SU-DHL-6 (cell line): ENCODE measurements around the gene ZNF592.

Experiments
- H2AFZ ChIP-seq: fragments of 200-600 bp; sonication (generic); 2 replicates; pipeline ENCODE4 v1.6.1; 2014; ENCODE audit warnings: low read depth, mild to moderate bottlenecking, moderate library complexity, mixed read lengths, antibody characterized with exemption, low read length; ENCODE audit not compliant: severe bottlenecking
- H3F3A ChIP-seq: fragments of 200-600 bp; shearing (Covaris generic); 2 replicates; pipeline ENCODE4 v1.6.0; 2016; ENCODE audit warnings: antibody characterized with exemption, mild to moderate bottlenecking; ENCODE audit not compliant: insufficient read depth
- H3K27ac ChIP-seq: fragments of 200-600 bp; sonication (generic); 2 replicates; pipeline ENCODE4 v1.5.1; 2016; ENCODE audit warnings: low read depth, mild to moderate bottlenecking, low read length, moderate library complexity, mixed read lengths
- H3K27me3 ChIP-seq: fragments of 200-600 bp; sonication (generic), shearing (Covaris generic); 2 replicates; pipeline ENCODE4 v1.6.0; 2014; ENCODE audit warnings: mild to moderate bottlenecking, low read length
- H3K36me3 ChIP-seq: fragments of 200-600 bp; sonication (generic); 2 replicates; pipeline ENCODE4 v1.6.1; 2014; ENCODE audit warnings: mild to moderate bottlenecking, low read length, mixed read lengths
- H3K4me2 ChIP-seq: fragments of 300-600, 200-600 bp; shearing (Covaris generic), sonication (generic); 2 replicates; pipeline ENCODE4 v1.6.0; 2014; ENCODE audit warnings: low read length, low read depth, mild to moderate bottlenecking; ENCODE audit not compliant: poor library complexity, severe bottlenecking
- H3K4me3 ChIP-seq: fragments of 200-600 bp; sonication (generic); 2 replicates; pipeline ENCODE4 v1.5.1; 2014; ENCODE audit warnings: antibody characterized with exemption, low read length, mild to moderate bottlenecking, mixed read lengths; ENCODE audit not compliant: insufficient read depth, poor library complexity, severe bottlenecking
- H3K79me2 ChIP-seq: fragments of 200-600 bp; sonication (generic); 2 replicates; pipeline ENCODE4 v1.6.1; 2014; ENCODE audit warnings: mild to moderate bottlenecking, low read length, moderate library complexity; ENCODE audit not compliant: insufficient read depth
- H3K9ac ChIP-seq: fragments of 200-600 bp; sonication (generic); 2 replicates; pipeline ENCODE4 v1.7.0; 2014; ENCODE audit warnings: mild to moderate bottlenecking, low read length
- H3K9me2 ChIP-seq: fragments of 200-600 bp; sonication (generic); replicated peaks from 2 replicates; pipeline ENCODE4 v1.6.1; 2014; ENCODE audit warnings: low read length; ENCODE audit not compliant: insufficient read depth
- H3K9me3 ChIP-seq: fragments of 200-600 bp; sonication (generic); 2 replicates; pipeline ENCODE4 v1.6.1; 2014; ENCODE audit warnings: low read length, mixed read lengths; ENCODE audit not compliant: insufficient read depth
- H4K20me1 ChIP-seq: fragments of 200-600 bp; sonication (generic); 2 replicates; pipeline ENCODE4 v1.6.1; 2014; ENCODE audit warnings: low read depth, mild to moderate bottlenecking, antibody characterized with exemption, low read length, moderate library complexity, mixed read lengths
- CTCF ChIP-seq: fragments of 200-600 bp; sonication (generic); IDR thresholded peaks from one replicate; pipeline ENCODE4 v1.5.1; 2017; ENCODE audit warnings: antibody characterized with exemption, mild to moderate bottlenecking, low read length, moderate library complexity; ENCODE audit not compliant: insufficient read depth, poor library complexity, severe bottlenecking
- EZH2phosphoT487 ChIP-seq: fragments of 200-600 bp; sonication (generic), shearing (Covaris generic); conservative IDR thresholded peaks from 2 replicates; pipeline ENCODE4 v1.6.1; 2018; ENCODE audit warnings: mild to moderate bottlenecking, antibody characterized with exemption, low read length, moderate library complexity, mixed read lengths

Gene ZNF592

GRCh38 chr15:84813931-84814330 is 65.5 kb downstream of the ZNF592 start:
- H3K4me3 ChIP-seq, result no peak overlapping the region
- H3K9me3 ChIP-seq, result no peaks in the 10 kb centered on the region
- H3K9ac ChIP-seq, result no peak overlapping the region
- no peak overlapping the region for H2AFZ ChIP-seq
- no peaks in the 10 kb centered on the region for H4K20me1 ChIP-seq
- no peak for TF ChIP-seq EZH2phosphoT487
- no peaks in the 10 kb centered on the region for H3K79me2 ChIP-seq
- H3F3A ChIP-seq, result no peaks in the 10 kb centered on the region
- no peaks in the 10 kb centered on the region for H3K9me2 ChIP-seq
- H3K27me3 ChIP-seq, result no peaks in the 10 kb centered on the region
- H3K27ac ChIP-seq, result no peak overlapping the region
- H3K4me2 ChIP-seq, result no peak overlapping the region
- no peaks in the 10 kb centered on the region for H3K36me3 ChIP-seq

- no peaks in the 10 kb centered on the region for H3K79me2 ChIP-seq
- no peak overlapping the region for H2AFZ ChIP-seq
- H4K20me1 ChIP-seq, result no peaks in the 10 kb centered on the region
- H3K9ac ChIP-seq, result no peak overlapping the region
- no peak overlapping the region for H3K4me3 ChIP-seq
- H3K27me3 ChIP-seq, result no peaks in the 10 kb centered on the region
- no peaks in the 10 kb centered on the region for H3K9me3 ChIP-seq
- no peak overlapping the region for H3K4me2 ChIP-seq
- no peaks in the 10 kb centered on the region for H3F3A ChIP-seq
- TF ChIP-seq EZH2phosphoT487 (no peak), CTCF (no peak)
- no peak overlapping the region for H3K27ac ChIP-seq
- H3K36me3 ChIP-seq, result no peaks in the 10 kb centered on the region
- H3K9me2 ChIP-seq, result no peaks in the 10 kb centered on the region
These were observed 66.5 kb downstream of the ZNF592 start for GRCh38 chr15:84814916-84815315.

GRCh38 chr15:84816694-84817465 is 68.5 kb downstream of the ZNF592 start, which contains the start of gene ALPK3:
Gene ALPK3, plus strand, starts transcription at chr15:84817356. Its CDS starts 97 bp downstream, at chr15:84817453.
- Histone ChIP-seq H3K79me2 (no peaks in the 10 kb centered on the region), H2AFZ (no peak within 1 kb of the TSS), H3F3A (no peaks in the 10 kb centered on the region), H3K9me3 (no peaks in the 10 kb centered on the region), H3K36me3 (no peaks in the 10 kb centered on the region), H4K20me1 (no peaks in the 10 kb centered on the region), H3K27me3 (no peaks in the 10 kb centered on the region), H3K27ac (no peak within 1 kb of the TSS), H3K4me2 (no peak within 1 kb of the TSS), H3K4me3 (no peak within 1 kb of the TSS), H3K9ac (no peak within 1 kb of the TSS), H3K9me2 (no peaks in the 10 kb centered on the region)
- TF ChIP-seq CTCF (no peak), EZH2phosphoT487 (no peak)

GRCh38 chr15:84817466-84818081 is 69.2 kb downstream of the ZNF592 start:
- Histone ChIP-seq H3K4me2 (no peak overlapping the region), H3K4me3 (no peak overlapping the region), H3K36me3 (no peaks in the 10 kb centered on the region), H3K9me3 (no peaks in the 10 kb centered on the region), H4K20me1 (no peaks in the 10 kb centered on the region), H3K27me3 (no peaks in the 10 kb centered on the region), H3K79me2 (no peaks in the 10 kb centered on the region), H2AFZ (no peak overlapping the region), H3K27ac (no peak overlapping the region), H3F3A (no peaks in the 10 kb centered on the region), H3K9me2 (no peaks in the 10 kb centered on the region), H3K9ac (no peak overlapping the region)
- TF ChIP-seq EZH2phosphoT487, result no peak
- no peak for TF ChIP-seq CTCF
